GM10266 (cell line): ENCODE data around the gene KRTAP12-2.
"Not testable (repeated sequence)": the region's sequence is repeated elsewhere in the genome, so short reads cannot be mapped to it uniquely, and the experiment has no call there.

ENCODE experiments used
- DNase-seq: peaks from one replicate; pipeline ENCODE4 v3.0.0; 2012; ENCODE audit errors: extremely low spot score
- CTCF ChIP-seq: IDR thresholded peaks from 2 replicates; pipeline ENCODE4 v1.5.1; 2012; ENCODE audit warnings: mild to moderate bottlenecking, low read depth; ENCODE audit not compliant: control insufficient read depth, insufficient read depth; ENCODE audit errors: missing control alignments

KRTAP12-2 gene

GRCh38 chr21:44650973-44651675 is 15.6 kb downstream of the KRTAP12-2 start:
- no peak for TF ChIP-seq CTCF
- no peak for DNase-seq

- no peak for TF ChIP-seq CTCF
- no peak for DNase-seq
These were observed 16.3 kb downstream of the KRTAP12-2 start for GRCh38 chr21:44650265-44650972.

- TF ChIP-seq CTCF: no peak
- no peak for DNase-seq
These were observed 17.1 kb downstream of the KRTAP12-2 start for GRCh38 chr21:44649521-44650100.

GRCh38 chr21:44648557-44649311 is 18.0 kb downstream of the KRTAP12-2 start:
- TF ChIP-seq CTCF: no peak
- DNase-seq: no peak

GRCh38 chr21:44647222-44647552 is 19.5 kb downstream of the KRTAP12-2 start:
- DNase-seq: no peak

GRCh38 chr21:44646366-44647221 is 20.1 kb downstream of the KRTAP12-2 start, which contains the start of gene KRTAP10-11:
Gene KRTAP10-11 (plus strand): TSS chr21:44646414. CDS start chr21:44646459, 45 bp downstream.
- DNase-seq: not testable (repeated sequence)

More at GRCh38 chr21:44647222-44647552, 19.5 kb downstream of the KRTAP12-2 start:
- TF ChIP-seq CTCF: no peak

GRCh38 chr21:44644878-44645277 is 21.8 kb downstream of the KRTAP12-2 start:
- DNase-seq: no peak
- TF ChIP-seq CTCF: no peak
